Measurements from ENCODE around the gene CDS2.

DNA sequence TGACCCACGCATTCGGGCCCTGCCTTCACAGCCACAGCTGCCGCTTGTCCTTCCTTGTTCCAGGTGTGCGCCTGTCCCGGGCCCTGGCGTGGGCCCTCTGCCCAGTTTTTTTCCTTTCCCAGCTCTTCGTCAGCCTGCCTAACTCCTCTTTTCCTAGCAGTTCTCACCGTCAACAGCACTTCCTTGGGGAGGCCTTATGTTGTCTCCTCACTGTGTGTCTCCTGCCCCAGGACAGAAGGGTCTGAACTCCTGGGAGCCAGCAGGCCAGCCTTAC lies 71.8 kb downstream of the CDS2 start:
- TF ChIP-seq POLR2A (IDR thresholded peaks at IDR 0.05): no peak
- TF ChIP-seq, protein P1, sequence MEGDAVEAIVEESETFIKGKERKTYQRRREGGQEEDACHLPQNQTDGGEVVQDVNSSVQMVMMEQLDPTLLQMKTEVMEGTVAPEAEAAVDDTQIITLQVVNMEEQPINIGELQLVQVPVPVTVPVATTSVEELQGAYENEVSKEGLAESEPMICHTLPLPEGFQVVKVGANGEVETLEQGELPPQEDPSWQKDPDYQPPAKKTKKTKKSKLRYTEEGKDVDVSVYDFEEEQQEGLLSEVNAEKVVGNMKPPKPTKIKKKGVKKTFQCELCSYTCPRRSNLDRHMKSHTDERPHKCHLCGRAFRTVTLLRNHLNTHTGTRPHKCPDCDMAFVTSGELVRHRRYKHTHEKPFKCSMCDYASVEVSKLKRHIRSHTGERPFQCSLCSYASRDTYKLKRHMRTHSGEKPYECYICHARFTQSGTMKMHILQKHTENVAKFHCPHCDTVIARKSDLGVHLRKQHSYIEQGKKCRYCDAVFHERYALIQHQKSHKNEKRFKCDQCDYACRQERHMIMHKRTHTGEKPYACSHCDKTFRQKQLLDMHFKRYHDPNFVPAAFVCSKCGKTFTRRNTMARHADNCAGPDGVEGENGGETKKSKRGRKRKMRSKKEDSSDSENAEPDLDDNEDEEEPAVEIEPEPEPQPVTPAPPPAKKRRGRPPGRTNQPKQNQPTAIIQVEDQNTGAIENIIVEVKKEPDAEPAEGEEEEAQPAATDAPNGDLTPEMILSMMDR (IDR thresholded peaks at IDR 0.05): no peak

Measured in lower leg skin (tissue), 3 donors.